Pancreas (tissue), 10 donors: ENCODE results near the gene IL1RL2. TPM values are rescaled to one million over a fixed set of nuclear protein-coding genes. Genes with fewer than 3 reads are reported as not detected.

Source experiments
- ATAC-seq, 4 donors: fragments of 200-7000 bp; cut with Tn5 transposase; one replicate each; pipeline versions ENCODE4 v1.8.0 to v1.9.1; 2020; ENCODE audit warnings: mild to moderate bottlenecking in 4 of 4, moderate library complexity in 4 of 4
- DNase-seq, 6 donors: peaks; one replicate each; pipeline ENCODE4 v3.0.0-alpha.2; 2020
- FAIRE-seq: peaks from 2 replicates; lab custom pipeline; 2012; peaks lifted over from hg19 to GRCh38; lab: Jason Lieb, UNC
- H3K27ac ChIP-seq, 4 donors: fragments of 200-600 bp; sonication (generic); 1 replicate in 3 of 4; 2 replicates in 1 of 4; pipeline versions ENCODE4 v1.5.0 to v1.8.0; 2020
- H3K27me3 ChIP-seq, 4 donors: fragments of 200-600 bp; one replicate each; pipeline ENCODE4 v1.8.0; 2021
- H3K36me3 ChIP-seq, 3 donors: fragments of 200-600 bp; sonication (generic) in 1 of 3; one replicate each; pipeline versions ENCODE4 v1.5.0 to v1.8.0; 2020 to 2021
- H3K4me1 ChIP-seq, 3 donors: fragments of 200-600 bp; one replicate each; pipeline ENCODE4 v1.8.0; 2021
- H3K4me3 ChIP-seq, 4 donors: fragments of 200-600 bp; sonication (generic) in 2 of 4; one replicate each; pipeline versions ENCODE4 v1.5.0 to v1.8.0; 2020 to 2021
- H3K9me3 ChIP-seq, 4 donors: fragments of 200-600 bp; one replicate each; pipeline ENCODE4 v1.8.0; 2021
- CTCF ChIP-seq, 4 donors: fragments of 200-600 bp; sonication (generic) in 3 of 4; IDR thresholded peaks; one replicate each; pipeline versions ENCODE4 v1.5.0 to v1.8.0; 2021; ENCODE audit warnings: antibody characterized with exemption in 4 of 4
- WGBS, 2 donors: extraction: QIAGEN DNeasy Blood & Tissue Kit; methylation state at CpG; one replicate each; pipeline ENCODE4 v1.1.7; 2013; 5-methylcytosine and 5-hydroxymethylcytosine counted together
- intact Hi-C, 3 donors: fragments of 100-400 bp; cut with DNase I; formaldehyde crosslinking; loops; one replicate each; pipeline versions ENCODE4 v1.11.1 to v1.14.2; 2022
- polyA plus RNA-seq, 2 donors: library from polyadenylated mRNA; stranded (reverse); fragments of 200-250 nt; gene quantifications; one replicate each; pipeline ENCODE4 v1.2.3, GENCODE V29; 2013
- total RNA-seq, 6 donors: library from RNA; stranded (reverse); fragmentation: NEBNext Ultra II Directional in 4 of 6; extraction: Animal tissue kit (Norgen Biotek cat#: 25700) in 4 of 6; gene quantifications; one replicate each; pipeline versions ENCODE4 v1.2.1 to v1.2.4, GENCODE V29; 2021 to 2023
- donor health status: healthy with polysubstance abuse.
- donor health status: DM: no; HTN: no; CAD: no; lungs with moderate emphysema.
- donor health status: DM: no; HTN: no; CAD: no.
- donor health status: control.
- donor health status: control.
- donor health status: Bipolar disorder and iron deficiency.
- donor health status: DM: yes; HTN: yes; CAD: no.
- donor health status: DM: no; HTN: no; CAD: no.
- donor health status: DM: no; HTN: no; CAD: no.
- donor health status: DM: yes; HTN: yes; CAD: no.

The IL1RL2 gene
- total and polyA plus RNA-seq, 8 donors: 0.12 to 1.2 (median 0.34) TPM

DNA sequence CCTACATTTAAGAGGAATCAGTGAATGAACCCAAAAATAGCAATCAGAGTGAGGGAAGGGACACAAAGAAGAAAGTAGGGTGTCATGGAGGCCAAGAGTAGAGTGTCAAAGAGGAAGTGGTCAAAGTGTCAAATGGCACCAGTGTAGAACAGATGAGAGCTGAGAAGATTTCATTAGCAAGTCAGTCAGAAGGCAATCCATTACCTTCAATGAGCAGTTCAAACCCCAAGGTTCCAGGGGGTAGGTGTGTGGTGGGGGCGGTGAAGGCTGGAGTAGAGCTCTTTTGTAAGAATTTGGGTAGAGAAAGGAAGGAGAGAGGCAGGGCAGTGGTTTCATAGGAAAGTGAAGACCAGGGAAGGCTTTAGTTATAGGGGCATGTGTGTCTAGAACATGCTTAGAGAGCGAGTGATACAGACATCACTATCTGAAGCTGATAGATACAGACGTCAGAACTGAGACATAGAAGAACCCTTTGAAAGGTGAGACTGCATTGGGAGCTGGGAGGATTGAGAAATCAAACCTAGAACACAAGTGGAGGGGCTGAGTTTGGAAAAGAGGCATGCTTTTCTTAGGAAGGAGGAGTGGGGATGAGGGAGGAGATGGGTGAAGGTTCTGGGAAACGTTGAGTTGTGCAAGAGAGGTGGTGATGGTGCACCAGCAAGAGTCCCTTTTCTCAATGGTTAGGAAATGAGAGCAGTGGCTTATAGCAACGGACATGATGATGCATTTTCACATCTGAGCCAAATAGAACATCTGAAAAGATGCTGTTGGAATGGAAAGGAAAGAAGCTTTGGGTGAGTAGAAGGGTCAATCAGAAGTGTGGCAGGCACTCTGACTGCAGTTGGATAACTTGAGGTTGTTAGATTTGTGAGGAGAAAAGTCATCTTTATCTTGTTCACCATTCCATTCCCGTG lies 75.7 kb downstream of the IL1RL2 start:
- Histone ChIP-seq H3K27me3 (no peaks in the 10 kb centered on the region), H3K27ac (no peak overlapping the region), H3K4me1 (no peaks in the 10 kb centered on the region), H3K36me3 (no peaks in the 10 kb centered on the region), H3K4me3 (no peak overlapping the region), H3K9me3 (no peaks in the 10 kb centered on the region)
- FAIRE-seq (no peak), ATAC-seq (no peak), DNase-seq (no peak)
- intact Hi-C loops: no loop called here
- WGBS, 2 donors: 52 to 61% methylated on average over 6 of the region's 6 CpGs
- TF ChIP-seq CTCF (IDR thresholded peaks at IDR 0.05): no peak

DNA sequence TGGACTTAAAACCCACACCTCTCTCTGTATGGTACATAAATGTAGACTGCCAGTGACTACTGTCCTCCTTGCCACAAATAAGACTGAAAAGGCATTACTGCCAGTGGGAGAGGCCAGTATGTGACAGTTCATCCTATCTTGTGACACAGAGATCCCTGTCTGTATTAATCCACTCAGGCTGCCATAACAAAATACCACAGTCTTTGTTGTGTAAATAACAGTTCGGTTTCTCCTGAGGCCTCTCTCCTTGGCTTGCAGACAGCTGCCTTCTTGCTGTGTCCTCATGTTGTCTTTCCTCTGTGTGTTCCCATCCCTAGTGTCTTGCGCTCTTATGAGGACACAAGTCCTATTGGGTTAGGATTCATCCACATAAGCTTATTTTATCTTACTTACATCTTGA lies 78.1 kb downstream of the IL1RL2 start:
- H3K4me1 ChIP-seq: no peaks in the 10 kb centered on the region
- H3K27ac ChIP-seq: no peak overlapping the region
- H3K4me3 ChIP-seq: no peak overlapping the region
- 74 to 77% methylated on average over 2 of the region's 2 CpGs for WGBS, 2 donors
- no peaks in the 10 kb centered on the region for H3K36me3 ChIP-seq
- H3K9me3 ChIP-seq: no peaks in the 10 kb centered on the region
- no peak for TF ChIP-seq CTCF (IDR thresholded peaks at IDR 0.05)
- no peak for ATAC-seq
- H3K27me3 ChIP-seq: no peaks in the 10 kb centered on the region
- FAIRE-seq: no peak
- no peak for DNase-seq
- intact Hi-C loops: no loop called here

DNA sequence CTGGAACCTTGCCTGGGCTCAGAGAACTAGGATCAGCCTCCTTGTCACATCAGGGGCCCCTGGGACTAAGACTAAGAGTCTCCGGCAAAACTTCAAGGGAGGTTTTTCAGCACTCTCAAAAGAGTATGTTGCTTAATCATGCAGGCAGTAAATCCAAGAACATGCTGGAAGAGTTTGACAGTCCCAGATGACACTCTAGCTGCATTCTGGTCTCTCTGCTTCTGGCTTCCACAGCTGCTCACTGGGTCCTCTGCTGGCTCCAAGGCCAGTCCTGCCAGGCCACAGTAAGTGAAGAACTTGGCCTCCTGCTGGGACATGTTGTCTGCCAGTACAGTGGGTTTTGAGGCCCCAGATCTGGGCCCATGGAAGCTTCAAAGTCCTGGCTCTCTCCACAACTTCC lies 79.4 kb downstream of the IL1RL2 start:
- Histone ChIP-seq H3K4me1 (no peaks in the 10 kb centered on the region), H3K4me3 (no peak overlapping the region), H3K27ac (no peak overlapping the region), H3K9me3 (no peaks in the 10 kb centered on the region), H3K27me3 (no peaks in the 10 kb centered on the region), H3K36me3 (no peaks in the 10 kb centered on the region)
- intact Hi-C loops: no loop called here
- FAIRE-seq: no peak
- TF ChIP-seq CTCF (IDR thresholded peaks at IDR 0.05): no peak
- WGBS, 2 donors: 89 to 100% methylated on average over 1 of the region's 1 CpG
- no peak for ATAC-seq
- DNase-seq: no peak

DNA sequence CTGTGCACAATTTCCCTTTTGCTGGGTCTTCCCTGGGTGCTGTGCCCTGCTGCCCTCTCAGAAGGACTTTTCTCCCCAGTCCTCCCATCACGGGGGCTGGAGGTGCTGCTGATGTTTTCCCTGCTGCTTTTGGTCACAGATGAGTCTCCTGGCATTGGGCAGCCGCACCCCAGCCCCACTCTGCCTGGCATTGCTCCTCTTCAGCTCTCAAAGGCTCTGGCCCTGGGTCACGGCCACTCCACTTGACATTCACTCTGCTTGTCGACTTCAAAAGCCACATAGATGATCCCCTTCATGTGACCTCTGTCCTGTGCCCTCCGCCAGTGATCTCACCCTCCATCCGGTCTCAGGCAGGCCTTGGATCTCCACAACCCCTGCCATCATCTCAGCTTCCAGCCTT lies 81.0 kb downstream of the IL1RL2 start:
- DNase-seq (no peak), ATAC-seq (no peak), FAIRE-seq (no peak)
- 58 to 72% methylated on average over 6 of the region's 6 CpGs for WGBS, 2 donors
- no peaks in the 10 kb centered on the region for H3K9me3 ChIP-seq
- no peak overlapping the region for H3K4me3 ChIP-seq
- H3K36me3 ChIP-seq: no peaks in the 10 kb centered on the region
- no peak overlapping the region for H3K27ac ChIP-seq
- intact Hi-C loops: no loop called here
- no peaks in the 10 kb centered on the region for H3K4me1 ChIP-seq
- no peak for TF ChIP-seq CTCF (IDR thresholded peaks at IDR 0.05)
- H3K27me3 ChIP-seq: no peaks in the 10 kb centered on the region
